Activated naive CD4-positive, alpha-beta T cell treated with anti-CD3 and anti-CD28 coated beads, Interleukin-2, amount 10 ng/mL, durations not matched to agents 7 days and 5 days (primary cell): ENCODE results near the gene APOL6.
"Not testable (repeated sequence)": the region's sequence is repeated elsewhere in the genome, so short reads cannot be mapped to it uniquely, and the experiment has no call there.

ENCODE experiments used
- CTCF ChIA-PET: fragments of 350-600 bp; sonication (Branson Sonifier 250); formaldehyde crosslinking; loops from one replicate; lab custom pipeline; 2021; ENCODE audit warnings: antibody characterized with exemption; lab: Charles Lee
- DNase-seq: peaks from one replicate; pipeline ENCODE4 v3.0.0-alpha.2; 2020
- H3K27ac Mint-ChIP-seq: one replicate; pipeline ENCODE4 v1.8.0; 2021; ENCODE audit warnings: mild to moderate bottlenecking, moderate library complexity, mixed read lengths
- H3K27me3 Mint-ChIP-seq: one replicate; pipeline ENCODE4 v1.8.0; 2021; ENCODE audit warnings: mild to moderate bottlenecking, mixed read lengths
- H3K36me3 Mint-ChIP-seq: one replicate; pipeline ENCODE4 v1.8.0; 2021; ENCODE audit warnings: mixed read lengths
- H3K4me1 Mint-ChIP-seq: one replicate; pipeline ENCODE4 v1.8.0; 2021; ENCODE audit warnings: mixed read lengths
- H3K4me3 Mint-ChIP-seq: one replicate; pipeline ENCODE4 v1.8.0; 2021; ENCODE audit warnings: mild to moderate bottlenecking, moderate library complexity, mixed read lengths
- H3K9me3 Mint-ChIP-seq: one replicate; pipeline ENCODE4 v1.8.0; 2021; ENCODE audit warnings: mixed read lengths

APOL6 gene

GRCh38 chr22:35684732-35685131, 36.5 kb downstream of the APOL6 start:
- Mint-ChIP-seq H3K4me1 (no peaks in the 10 kb centered on the region), H3K4me3 (no peak overlapping the region), H3K27me3 (peaks cover 11% of the 10 kb centered on the region), H3K27ac (no peak overlapping the region), H3K36me3 (no peaks in the 10 kb centered on the region), H3K9me3 (peaks cover 7% of the 10 kb centered on the region)
- CTCF ChIA-PET: no interaction called here
- no peak for DNase-seq

- Mint-ChIP-seq H3K9me3 (peaks cover 7% of the 10 kb centered on the region), H3K4me1 (no peaks in the 10 kb centered on the region), H3K27ac (no peak overlapping the region), H3K36me3 (no peaks in the 10 kb centered on the region), H3K4me3 (no peak overlapping the region), H3K27me3 (peaks cover 18% of the 10 kb centered on the region)
- CTCF ChIA-PET: no interaction called here
- no peak for DNase-seq
Measured at GRCh38 chr22:35685731-35686130, 37.5 kb downstream of the APOL6 start.

- H3K27ac Mint-ChIP-seq: no peak overlapping the region
- peaks cover 18% of the 10 kb centered on the region for H3K27me3 Mint-ChIP-seq
- CTCF ChIA-PET: no interaction called here
- H3K36me3 Mint-ChIP-seq: no peaks in the 10 kb centered on the region
- peaks cover 6% of the 10 kb centered on the region for H3K9me3 Mint-ChIP-seq
- H3K4me1 Mint-ChIP-seq: no peaks in the 10 kb centered on the region
- no peak for DNase-seq
- no peak overlapping the region for H3K4me3 Mint-ChIP-seq
Measured at GRCh38 chr22:35686298-35686697, 38.1 kb downstream of the APOL6 start.

GRCh38 chr22:35687461-35687860, 39.2 kb downstream of the APOL6 start:
- DNase-seq: no peak
- Mint-ChIP-seq H3K27me3 (peaks cover 18% of the 10 kb centered on the region), H3K4me3 (no peak overlapping the region), H3K4me1 (no peaks in the 10 kb centered on the region), H3K9me3 (no peaks in the 10 kb centered on the region), H3K36me3 (no peaks in the 10 kb centered on the region), H3K27ac (no peak overlapping the region)
- CTCF ChIA-PET: no interaction called here

- peaks cover 8% of the 10 kb centered on the region for H3K27me3 Mint-ChIP-seq
- CTCF ChIA-PET: no interaction called here
- H3K4me3 Mint-ChIP-seq: no peak overlapping the region
- no peak for DNase-seq
- H3K36me3 Mint-ChIP-seq: no peaks in the 10 kb centered on the region
- H3K4me1 Mint-ChIP-seq: no peaks in the 10 kb centered on the region
- no peak overlapping the region for H3K27ac Mint-ChIP-seq
- H3K9me3 Mint-ChIP-seq: no peaks in the 10 kb centered on the region
Measured at GRCh38 chr22:35688913-35689675, 40.8 kb downstream of the APOL6 start.

- DNase-seq: no peak
- Mint-ChIP-seq H3K27me3 (peaks cover 8% of the 10 kb centered on the region), H3K9me3 (no peaks in the 10 kb centered on the region), H3K27ac (no peak overlapping the region), H3K4me1 (no peaks in the 10 kb centered on the region), H3K4me3 (no peak overlapping the region), H3K36me3 (no peaks in the 10 kb centered on the region)
- CTCF ChIA-PET: no interaction called here
Measured at GRCh38 chr22:35690001-35690400, 41.8 kb downstream of the APOL6 start.

- peaks cover 3% of the 10 kb centered on the region for H3K27me3 Mint-ChIP-seq
- H3K27ac Mint-ChIP-seq: peak overlapping the region; percentile 64
- no peaks in the 10 kb centered on the region for H3K36me3 Mint-ChIP-seq
- CTCF ChIA-PET: no interaction called here
- no peaks in the 10 kb centered on the region for H3K4me1 Mint-ChIP-seq
- H3K9me3 Mint-ChIP-seq: no peaks in the 10 kb centered on the region
- no peak for DNase-seq
- no peak overlapping the region for H3K4me3 Mint-ChIP-seq
Measured at GRCh38 chr22:35695202-35695601, 47.0 kb downstream of the APOL6 start.

GRCh38 chr22:35697142-35697541, 48.9 kb downstream of the APOL6 start:
- DNase-seq: peak; percentile 70
- no peak overlapping the region for H3K4me3 Mint-ChIP-seq
- no peak overlapping the region for H3K27ac Mint-ChIP-seq
- H3K4me1 Mint-ChIP-seq: no peaks in the 10 kb centered on the region
- CTCF ChIA-PET: no interaction called here
- H3K9me3 Mint-ChIP-seq: no peaks in the 10 kb centered on the region
- no peaks in the 10 kb centered on the region for H3K36me3 Mint-ChIP-seq
- no peaks in the 10 kb centered on the region for H3K27me3 Mint-ChIP-seq

- CTCF ChIA-PET: not testable (repeated sequence)
Measured at GRCh38 chr22:35699852-35700251, 51.6 kb downstream of the APOL6 start.

GRCh38 chr22:35703861-35704584, 55.8 kb downstream of the APOL6 start:
- no peaks in the 10 kb centered on the region for H3K4me1 Mint-ChIP-seq
- H3K27me3 Mint-ChIP-seq: peaks cover 4% of the 10 kb centered on the region
- no peaks in the 10 kb centered on the region for H3K36me3 Mint-ChIP-seq
- no peaks in the 10 kb centered on the region for H3K9me3 Mint-ChIP-seq
- no peak for DNase-seq
- CTCF ChIA-PET: no interaction called here
- no peak overlapping the region for H3K27ac Mint-ChIP-seq
- H3K4me3 Mint-ChIP-seq: no peak overlapping the region

More at GRCh38 chr22:35699852-35700251, 51.6 kb downstream of the APOL6 start:
- not testable (repeated sequence) for H3K27me3 Mint-ChIP-seq, H3K9me3 Mint-ChIP-seq, DNase-seq, H3K4me1 Mint-ChIP-seq, H3K4me3 Mint-ChIP-seq, H3K27ac Mint-ChIP-seq, H3K36me3 Mint-ChIP-seq

GRCh38 chr22:35705141-35705540, 56.9 kb downstream of the APOL6 start:
- Mint-ChIP-seq H3K27ac (no peak overlapping the region), H3K4me1 (no peaks in the 10 kb centered on the region), H3K27me3 (peaks cover 8% of the 10 kb centered on the region), H3K36me3 (no peaks in the 10 kb centered on the region), H3K4me3 (no peak overlapping the region), H3K9me3 (no peaks in the 10 kb centered on the region)
- no peak for DNase-seq
- CTCF ChIA-PET: no interaction called here

- Mint-ChIP-seq H3K9me3 (peaks cover 6% of the 10 kb centered on the region), H3K27ac (no peak overlapping the region), H3K36me3 (no peaks in the 10 kb centered on the region), H3K27me3 (peaks cover 10% of the 10 kb centered on the region), H3K4me1 (no peaks in the 10 kb centered on the region), H3K4me3 (no peak overlapping the region)
- CTCF ChIA-PET: no interaction called here
- no peak for DNase-seq
Measured at GRCh38 chr22:35708453-35708852, 60.2 kb downstream of the APOL6 start.

- no peak for DNase-seq
- H3K36me3 Mint-ChIP-seq: no peaks in the 10 kb centered on the region
- peaks cover 6% of the 10 kb centered on the region for H3K9me3 Mint-ChIP-seq
- CTCF ChIA-PET: no interaction called here
- H3K4me1 Mint-ChIP-seq: no peaks in the 10 kb centered on the region
- H3K27me3 Mint-ChIP-seq: peaks cover 14% of the 10 kb centered on the region
- no peak overlapping the region for H3K27ac Mint-ChIP-seq
- no peak overlapping the region for H3K4me3 Mint-ChIP-seq
Measured at GRCh38 chr22:35708917-35709316, 60.7 kb downstream of the APOL6 start.

GRCh38 chr22:35711336-35711735, 63.1 kb downstream of the APOL6 start:
- DNase-seq: no peak
- Mint-ChIP-seq H3K36me3 (no peaks in the 10 kb centered on the region), H3K27me3 (peaks cover 13% of the 10 kb centered on the region), H3K4me3 (no peak overlapping the region), H3K27ac (no peak overlapping the region), H3K9me3 (peaks cover 6% of the 10 kb centered on the region), H3K4me1 (no peaks in the 10 kb centered on the region)
- CTCF ChIA-PET: interaction anchor here (0.6 kb wide), 1 partner anchor 391 kb away, joined by 3 read pairs; no protein-coding TSS in a partner anchor

GRCh38 chr22:35712672-35713071, 64.4 kb downstream of the APOL6 start:
- Mint-ChIP-seq H3K9me3 (peaks cover 6% of the 10 kb centered on the region), H3K27ac (no peak overlapping the region), H3K4me3 (no peak overlapping the region), H3K27me3 (peaks cover 10% of the 10 kb centered on the region), H3K36me3 (no peaks in the 10 kb centered on the region), H3K4me1 (no peaks in the 10 kb centered on the region)
- CTCF ChIA-PET: interaction anchor here (1.4 kb wide), 1 partner anchor 85 kb away, joined by 4 read pairs; no protein-coding TSS in a partner anchor
- no peak for DNase-seq
